SIG-M5 (cell line): ENCODE results near the gene TANC1.

Experiments used
- DNase-seq: peaks from one replicate; lab custom pipeline; 2025; lab: John Stamatoyannopoulos, UW

Gene TANC1

DNA sequence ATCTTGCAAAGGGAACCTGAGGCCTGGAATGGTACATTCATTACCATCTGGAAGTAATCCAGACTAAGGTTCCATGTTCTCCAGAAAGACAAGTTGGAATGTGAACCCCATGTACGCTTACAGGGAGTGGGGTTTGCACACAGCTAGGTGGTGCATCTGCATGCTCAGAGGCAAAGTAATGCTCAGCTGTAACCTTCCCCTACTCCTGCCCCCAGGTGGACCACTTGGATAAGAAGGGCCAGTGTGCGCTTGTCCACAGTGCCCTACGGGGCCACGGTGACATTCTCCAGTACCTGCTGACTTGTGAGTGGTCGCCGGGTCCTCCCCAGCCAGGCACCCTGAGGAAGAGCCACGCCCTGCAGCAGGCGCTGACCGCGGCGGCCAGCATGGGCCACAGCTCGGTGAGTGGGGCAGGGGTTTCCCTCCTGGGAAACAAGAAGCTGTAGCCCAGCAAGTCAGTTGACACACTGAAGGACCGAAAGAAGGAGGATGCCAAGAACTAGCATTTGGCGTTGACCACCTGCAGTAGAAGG, 228.0 kb downstream of the TANC1 start:
- no peak for DNase-seq

DNA sequence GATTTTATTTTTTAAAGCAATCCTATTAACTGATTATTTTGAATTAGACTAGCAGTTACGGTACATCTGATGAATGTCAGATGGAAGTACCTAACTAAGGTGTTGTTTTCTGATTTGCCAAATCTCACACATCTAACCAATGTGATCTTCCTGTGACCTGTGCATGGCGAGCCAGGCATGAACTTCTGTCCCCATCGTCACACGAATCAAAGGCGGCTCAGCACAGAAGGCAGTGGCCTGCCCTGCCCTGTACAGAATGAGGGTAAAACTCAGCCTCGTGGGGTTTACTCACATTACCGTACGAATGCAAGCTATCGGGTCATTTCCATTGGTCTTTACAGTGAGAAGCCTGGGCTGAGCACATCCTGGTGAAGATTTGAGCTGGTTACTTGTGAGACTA, 230.8 kb downstream of the TANC1 start:
- no peak for DNase-seq

DNA sequence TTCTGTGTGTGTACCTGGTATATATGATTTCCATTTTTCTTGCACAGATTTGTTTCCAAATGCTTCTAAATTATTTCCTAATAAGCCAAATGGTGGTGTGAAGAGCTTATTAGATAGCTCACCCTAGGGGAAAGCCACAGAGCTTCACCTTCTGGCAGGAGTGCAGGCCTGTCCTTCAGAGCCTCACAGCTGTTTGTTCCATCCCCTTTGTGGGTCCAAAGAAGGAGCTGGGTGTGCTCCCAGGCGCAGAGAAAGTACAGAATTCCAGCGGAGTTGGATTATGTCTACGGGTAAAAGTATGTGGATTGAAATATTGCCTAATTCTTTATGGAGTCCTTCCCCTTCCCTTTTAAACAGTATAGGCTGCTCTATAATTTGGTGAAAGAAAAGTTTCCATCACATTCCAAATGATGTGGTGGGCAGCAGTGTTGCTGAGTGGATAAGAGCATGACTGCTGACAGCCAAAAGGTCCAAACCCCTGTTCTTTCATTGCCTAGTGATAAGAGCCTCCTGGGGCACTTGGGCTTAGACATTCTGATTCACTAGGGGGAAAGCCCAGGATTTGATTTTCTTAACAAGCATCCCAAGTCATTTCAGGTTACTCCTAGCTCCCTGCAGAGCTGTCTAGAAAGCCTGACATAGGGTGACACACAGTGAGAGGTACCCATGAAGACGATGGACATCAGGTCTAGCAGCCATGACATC, 231.5 kb downstream of the TANC1 start:
- no peak for DNase-seq

GRCh38 chr2:159200498-159200897, 232.1 kb downstream of the TANC1 start:
- no peak for DNase-seq

DNA sequence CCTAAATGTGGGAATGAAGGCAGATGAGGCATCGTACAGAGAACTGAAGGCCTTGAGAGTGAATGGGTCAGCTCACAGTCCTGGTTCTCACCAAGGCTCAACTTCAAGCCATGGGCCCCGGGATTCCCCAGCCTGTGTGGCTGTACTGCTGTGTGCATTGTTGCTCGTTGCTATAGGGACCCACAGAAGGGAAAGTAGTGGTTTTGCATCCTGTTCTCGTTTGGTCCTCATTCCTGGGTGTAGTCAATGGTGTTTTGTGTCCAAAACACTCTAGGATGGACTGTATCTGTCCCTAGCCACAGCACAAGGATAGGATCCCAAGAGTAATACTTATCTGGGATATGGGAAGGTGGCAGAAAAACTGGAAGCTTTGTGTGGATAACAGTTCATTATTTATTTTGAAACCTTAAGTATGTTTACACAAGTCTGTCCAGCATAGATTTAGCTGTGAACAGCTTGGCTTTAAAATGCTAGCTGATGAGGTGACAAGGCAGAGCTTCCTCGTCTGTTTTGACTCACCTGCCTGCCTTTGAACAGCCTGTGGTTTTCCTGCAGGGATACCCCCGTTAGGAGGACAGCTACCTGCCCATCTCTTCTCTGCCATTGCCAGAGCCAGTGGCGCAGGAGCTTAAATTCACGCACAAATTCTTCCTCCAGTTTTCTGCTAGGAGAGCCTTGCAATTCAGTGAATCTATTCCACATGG, 233.1 kb downstream of the TANC1 start:
- no peak for DNase-seq

- no peak for DNase-seq
These were observed 234.2 kb downstream of the TANC1 start for GRCh38 chr2:159202568-159203071.

GRCh38 chr2:159204381-159205144, 236.1 kb downstream of the TANC1 start:
- DNase-seq, result no peak

DNA sequence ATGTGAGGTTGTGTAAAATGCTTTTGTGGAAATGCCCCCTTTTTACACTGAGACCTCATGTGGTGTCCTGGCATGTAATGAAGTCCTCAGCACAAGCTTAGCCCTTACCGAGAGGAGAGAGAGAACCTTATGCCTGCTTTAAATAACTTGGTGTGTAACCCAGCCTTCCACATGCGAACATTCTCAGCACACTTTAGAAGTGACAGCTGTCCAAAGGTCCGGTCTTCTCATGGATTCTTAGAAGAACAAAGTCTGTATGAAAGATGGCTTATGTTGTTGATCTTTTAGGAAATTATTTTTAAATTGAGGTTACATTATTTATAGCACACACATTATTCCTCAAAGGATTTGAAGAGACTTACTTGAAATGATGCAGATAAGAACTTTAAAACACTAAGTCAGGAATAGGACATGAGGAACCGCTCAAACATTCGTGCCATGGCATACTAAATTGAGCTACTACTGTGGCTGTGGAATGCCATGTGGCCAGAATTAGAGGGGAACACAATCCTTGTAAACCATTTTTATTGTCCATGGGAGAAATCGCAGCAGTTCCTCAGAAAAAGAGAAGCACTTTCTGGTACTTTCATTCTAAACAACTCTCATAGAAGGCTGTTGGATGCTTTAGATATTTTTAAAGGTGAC, 238.4 kb downstream of the TANC1 start:
- no peak for DNase-seq

DNA sequence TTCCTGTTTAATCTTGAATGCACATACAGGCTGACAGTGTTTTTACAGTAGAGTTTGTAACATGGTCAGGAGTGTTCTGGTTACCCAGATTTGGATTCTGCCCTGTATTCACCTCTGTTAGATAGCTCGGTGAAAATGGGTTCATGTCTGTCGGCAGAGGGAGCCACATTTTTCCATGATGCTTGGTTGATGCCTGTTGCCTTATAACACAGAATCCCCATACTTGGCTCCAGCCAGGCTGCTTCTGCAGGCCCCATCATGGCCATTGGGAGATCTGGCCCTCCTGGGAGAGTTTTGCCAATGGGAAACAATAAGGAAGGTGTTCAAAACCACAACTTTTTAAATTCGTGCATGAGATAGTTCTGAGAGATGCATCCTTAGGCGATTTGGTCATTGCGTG, 240.0 kb downstream of the TANC1 start:
- DNase-seq, result no peak

DNA sequence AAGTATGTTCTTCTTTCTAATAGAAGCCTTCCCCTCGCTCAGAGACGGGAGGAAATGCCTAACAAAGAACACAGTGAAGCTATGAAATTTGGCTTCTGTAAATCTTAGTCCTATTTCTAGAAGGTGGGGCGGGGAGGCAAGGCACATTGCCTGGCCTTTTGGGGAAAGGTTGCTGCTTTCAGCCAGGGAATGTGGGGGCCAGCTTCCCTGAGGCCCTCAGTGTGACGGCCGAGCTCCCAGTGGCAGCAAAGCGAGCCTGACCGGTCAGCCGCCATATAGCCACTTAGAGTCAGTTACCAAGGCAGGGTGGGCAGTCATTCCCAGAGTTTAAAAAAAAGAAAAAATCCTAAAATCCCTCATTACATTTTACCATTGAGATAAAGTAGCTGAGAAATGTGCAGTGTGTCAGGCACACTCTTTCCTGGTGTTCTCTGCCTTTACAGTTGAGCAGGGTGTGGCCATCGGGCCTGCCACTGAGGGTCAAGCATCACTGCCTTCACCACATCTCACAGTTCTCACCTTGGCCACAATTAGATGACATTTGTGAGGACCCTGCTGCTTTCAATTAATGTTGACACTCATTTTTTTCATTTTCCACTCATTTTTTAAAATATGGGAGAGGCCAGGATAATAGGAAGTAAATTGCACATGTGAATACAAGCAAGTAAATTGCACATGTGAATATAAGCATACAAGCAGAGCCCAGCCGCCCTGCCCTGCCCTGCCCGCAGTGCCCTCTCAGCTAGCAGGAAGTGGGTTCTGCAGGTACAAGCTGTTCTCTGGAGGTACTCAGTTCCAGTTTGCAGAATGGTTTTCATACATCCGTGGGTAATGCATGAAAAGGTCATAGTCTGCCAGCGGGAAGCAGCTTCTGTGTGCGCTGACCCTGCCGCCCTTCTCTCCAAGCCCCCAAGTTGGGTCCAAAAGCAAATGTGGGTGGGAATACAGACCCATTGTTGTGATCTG, 241.2 kb downstream of the TANC1 start:
- DNase-seq, result no peak

GRCh38 chr2:159211447-159212396, 243.3 kb downstream of the TANC1 start:
- DNase-seq, result no peak

GRCh38 chr2:159213296-159213695, 244.9 kb downstream of the TANC1 start:
- no peak for DNase-seq

- DNase-seq, result no peak
These were observed 246.0 kb downstream of the TANC1 start for GRCh38 chr2:159214325-159214865.

DNA sequence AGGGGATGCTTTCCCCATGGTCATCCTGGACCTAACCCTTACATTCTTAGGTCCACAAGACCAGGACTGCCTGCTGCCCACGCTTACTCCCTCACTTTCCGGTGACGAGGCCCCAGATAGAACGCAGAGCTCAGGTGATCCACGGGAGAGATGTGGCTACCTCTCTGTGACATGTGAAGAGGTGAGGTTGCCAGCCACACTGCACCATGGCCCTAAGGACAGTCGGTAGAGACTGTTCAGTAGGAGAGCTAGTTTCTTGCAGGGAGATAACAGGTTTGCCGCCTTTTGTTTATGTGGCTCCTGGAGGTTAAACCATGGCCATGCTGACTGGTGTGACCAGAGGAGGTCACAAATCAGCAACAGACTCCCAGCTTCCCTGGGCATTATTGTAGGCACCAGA, 246.7 kb downstream of the TANC1 start:
- DNase-seq, result no peak

GRCh38 chr2:159217676-159218075, 249.2 kb downstream of the TANC1 start:
- DNase-seq, result no peak

GRCh38 chr2:159218389-159218788, 249.9 kb downstream of the TANC1 start:
- no peak for DNase-seq

- no peak for DNase-seq
These were observed 251.1 kb downstream of the TANC1 start for GRCh38 chr2:159219394-159219998.

GRCh38 chr2:159224061-159224813, 255.8 kb downstream of the TANC1 start:
- DNase-seq, result no peak
